ENCODE data around the gene RBCK1.
A peak's percentile ranks its signal among the peaks of the same experiment; 100 is the strongest.
"Not testable (repeated sequence)": the region's sequence is repeated elsewhere in the genome, so short reads cannot be mapped to it uniquely, and the experiment has no call there.

Gene RBCK1

GRCh38 chr20:371755-372542, 36.1 kb upstream of the RBCK1 start:
- Histone ChIP-seq H3K9me3 (ENCODE audit: severe bottlenecking) (no peaks in the 10 kb centered on the region), H3K4me3 (ENCODE audit: severe bottlenecking) (no peak overlapping the region), H3K27me3 (ENCODE audit: insufficient read depth, poor library complexity, severe bottlenecking) (no peaks in the 10 kb centered on the region), H3K4me1 (ENCODE audit: insufficient read depth, poor library complexity, severe bottlenecking) (peaks cover 52% of the 10 kb centered on the region), H3K36me3 (ENCODE audit: low read depth) (no peaks in the 10 kb centered on the region), H3K27ac (ENCODE audit: poor library complexity, severe bottlenecking) (peak overlapping the region; percentile 91)
- DNase-seq (ENCODE audit: low spot score) (peak; percentile 89), ATAC-seq (ENCODE audit: low read depth) (peak; percentile 83)
- no peak for TF ChIP-seq CTCF (IDR thresholded peaks at IDR 0.05; ENCODE audit: poor library complexity, severe bottlenecking)

DNA sequence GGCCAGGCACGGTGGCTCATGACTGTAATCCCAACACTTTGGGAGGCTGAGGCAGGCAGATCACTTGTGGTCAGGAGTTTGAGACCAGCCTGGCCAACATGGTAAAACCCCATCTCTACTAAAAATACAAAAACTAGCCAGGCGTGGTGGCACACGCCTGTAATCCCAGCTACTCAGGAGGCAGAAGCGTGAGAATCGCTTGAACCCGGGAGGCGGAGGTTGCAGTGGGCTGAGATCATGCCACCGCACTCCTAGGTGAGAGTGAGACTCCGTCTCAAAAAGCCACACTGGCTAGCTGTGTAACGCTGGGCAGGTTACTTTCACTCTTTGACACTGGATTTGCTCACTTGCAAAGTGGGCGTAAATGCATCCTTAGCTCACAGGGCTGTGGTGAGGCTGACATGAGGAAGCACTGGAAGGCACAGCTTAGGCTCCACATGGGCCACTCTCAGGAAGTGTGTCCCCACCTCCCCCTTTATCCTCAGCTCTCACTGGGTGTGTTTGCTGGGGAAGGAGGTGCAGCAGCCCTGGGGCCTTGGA, 35.5 kb upstream of the RBCK1 start:
- not testable (repeated sequence) for DNase-seq (ENCODE audit: low spot score); H3K9me3 ChIP-seq (ENCODE audit: severe bottlenecking); H3K36me3 ChIP-seq (ENCODE audit: low read depth); H3K27me3 ChIP-seq (ENCODE audit: insufficient read depth, poor library complexity, severe bottlenecking); ATAC-seq (ENCODE audit: low read depth); H3K4me3 ChIP-seq (ENCODE audit: severe bottlenecking)
- H3K27ac ChIP-seq (ENCODE audit: poor library complexity, severe bottlenecking), result peak overlapping the region; percentile 91
- peaks cover 51% of the 10 kb centered on the region for H3K4me1 ChIP-seq (ENCODE audit: insufficient read depth, poor library complexity, severe bottlenecking)

DNA sequence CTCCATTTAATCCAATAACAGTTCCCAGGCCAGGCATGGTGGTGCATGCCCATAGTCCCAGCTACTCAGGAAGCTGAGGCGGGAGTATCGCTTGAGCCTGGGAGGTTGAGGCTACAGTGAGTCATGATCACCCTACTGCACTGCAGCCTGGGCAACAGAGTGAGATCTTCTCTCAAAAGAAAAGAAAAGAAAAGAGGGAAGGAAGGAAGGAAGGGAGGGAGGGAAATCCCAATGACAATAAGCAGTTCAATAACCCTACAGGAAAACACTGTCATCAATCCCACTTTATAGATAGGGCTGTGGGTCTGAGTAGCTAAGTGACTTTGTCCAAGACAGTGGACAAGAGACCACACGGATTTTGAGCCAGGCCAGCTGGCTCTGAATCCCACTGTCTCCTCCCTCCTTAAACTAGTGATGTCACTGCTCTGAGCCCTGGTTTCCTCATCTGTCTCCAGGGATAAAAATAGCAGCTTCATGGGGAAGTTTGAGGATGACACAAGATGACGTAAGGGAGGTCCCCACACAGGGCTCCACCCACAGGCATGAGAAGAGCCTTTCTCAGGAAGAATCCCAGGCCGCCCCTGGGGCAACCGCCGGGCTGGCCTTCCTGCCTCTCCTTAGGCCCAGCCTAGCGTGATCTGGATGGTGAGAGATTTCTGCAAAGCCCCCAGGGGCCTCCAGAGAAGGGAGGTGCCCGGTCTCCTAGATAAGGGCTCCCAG, 34.8 kb upstream of the RBCK1 start:
- no peaks in the 10 kb centered on the region for H3K9me3 ChIP-seq (ENCODE audit: severe bottlenecking)
- ATAC-seq (ENCODE audit: low read depth), result peak; percentile 3; the same call in 1 of the 3 replicates
- H3K4me3 ChIP-seq (ENCODE audit: severe bottlenecking), result no peak overlapping the region
- DNase-seq (ENCODE audit: low spot score), result no peak
- no peak for TF ChIP-seq CTCF (IDR thresholded peaks at IDR 0.05; ENCODE audit: poor library complexity, severe bottlenecking)
- no peaks in the 10 kb centered on the region for H3K27me3 ChIP-seq (ENCODE audit: insufficient read depth, poor library complexity, severe bottlenecking)
- H3K27ac ChIP-seq (ENCODE audit: poor library complexity, severe bottlenecking), result peak overlapping the region; percentile 91
- H3K4me1 ChIP-seq (ENCODE audit: insufficient read depth, poor library complexity, severe bottlenecking), result peaks cover 55% of the 10 kb centered on the region
- no peaks in the 10 kb centered on the region for H3K36me3 ChIP-seq (ENCODE audit: low read depth)

GRCh38 chr20:375265-375889, 32.7 kb upstream of the RBCK1 start:
- Histone ChIP-seq H3K4me1 (ENCODE audit: insufficient read depth, poor library complexity, severe bottlenecking) (peaks cover 57% of the 10 kb centered on the region), H3K4me3 (ENCODE audit: severe bottlenecking) (no peak overlapping the region), H3K9me3 (ENCODE audit: severe bottlenecking) (no peaks in the 10 kb centered on the region), H3K36me3 (ENCODE audit: low read depth) (no peaks in the 10 kb centered on the region), H3K27me3 (ENCODE audit: insufficient read depth, poor library complexity, severe bottlenecking) (no peaks in the 10 kb centered on the region), H3K27ac (ENCODE audit: poor library complexity, severe bottlenecking) (peak overlapping the region; percentile 91)
- ATAC-seq (ENCODE audit: low read depth) (no peak), DNase-seq (ENCODE audit: low spot score) (no peak)
- TF ChIP-seq CTCF (IDR thresholded peaks at IDR 0.05; ENCODE audit: poor library complexity, severe bottlenecking), result no peak

DNA sequence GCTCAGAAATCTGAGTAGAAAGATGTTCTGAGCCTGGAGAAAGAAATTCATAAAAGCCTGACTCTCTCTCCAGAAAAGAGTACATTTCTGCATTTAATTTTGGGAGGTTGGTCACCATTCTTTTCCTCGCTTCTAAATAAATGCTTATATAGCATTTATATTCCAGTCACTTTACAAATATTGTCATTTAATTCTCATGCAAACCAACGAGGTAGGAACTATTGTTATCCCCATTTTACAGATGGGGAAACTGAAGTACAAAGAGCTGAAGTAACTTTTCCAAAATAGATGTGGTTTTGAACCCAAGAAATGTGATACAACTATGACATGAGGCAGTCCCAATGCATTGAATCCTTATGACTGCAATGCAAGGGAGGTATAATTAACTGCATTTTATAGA, 32.0 kb upstream of the RBCK1 start:
- DNase-seq (ENCODE audit: low spot score) (no peak), ATAC-seq (ENCODE audit: low read depth) (no peak)
- no peak for TF ChIP-seq CTCF (IDR thresholded peaks at IDR 0.05; ENCODE audit: poor library complexity, severe bottlenecking)
- Histone ChIP-seq H3K27me3 (ENCODE audit: insufficient read depth, poor library complexity, severe bottlenecking) (no peaks in the 10 kb centered on the region), H3K36me3 (ENCODE audit: low read depth) (no peaks in the 10 kb centered on the region), H3K4me3 (ENCODE audit: severe bottlenecking) (no peak overlapping the region), H3K27ac (ENCODE audit: poor library complexity, severe bottlenecking) (peak overlapping the region; percentile 91), H3K9me3 (ENCODE audit: severe bottlenecking) (no peaks in the 10 kb centered on the region), H3K4me1 (ENCODE audit: insufficient read depth, poor library complexity, severe bottlenecking) (peaks cover 50% of the 10 kb centered on the region)

Data from RWPE2 (cell line).